ENCODE results near the gene ZNF30.

- TF ChIP-seq, protein P1, sequence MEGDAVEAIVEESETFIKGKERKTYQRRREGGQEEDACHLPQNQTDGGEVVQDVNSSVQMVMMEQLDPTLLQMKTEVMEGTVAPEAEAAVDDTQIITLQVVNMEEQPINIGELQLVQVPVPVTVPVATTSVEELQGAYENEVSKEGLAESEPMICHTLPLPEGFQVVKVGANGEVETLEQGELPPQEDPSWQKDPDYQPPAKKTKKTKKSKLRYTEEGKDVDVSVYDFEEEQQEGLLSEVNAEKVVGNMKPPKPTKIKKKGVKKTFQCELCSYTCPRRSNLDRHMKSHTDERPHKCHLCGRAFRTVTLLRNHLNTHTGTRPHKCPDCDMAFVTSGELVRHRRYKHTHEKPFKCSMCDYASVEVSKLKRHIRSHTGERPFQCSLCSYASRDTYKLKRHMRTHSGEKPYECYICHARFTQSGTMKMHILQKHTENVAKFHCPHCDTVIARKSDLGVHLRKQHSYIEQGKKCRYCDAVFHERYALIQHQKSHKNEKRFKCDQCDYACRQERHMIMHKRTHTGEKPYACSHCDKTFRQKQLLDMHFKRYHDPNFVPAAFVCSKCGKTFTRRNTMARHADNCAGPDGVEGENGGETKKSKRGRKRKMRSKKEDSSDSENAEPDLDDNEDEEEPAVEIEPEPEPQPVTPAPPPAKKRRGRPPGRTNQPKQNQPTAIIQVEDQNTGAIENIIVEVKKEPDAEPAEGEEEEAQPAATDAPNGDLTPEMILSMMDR (conservative IDR thresholded peaks at IDR 0.05; ENCODE audit: low read depth, low read length) = no peak
- TF ChIP-seq ELK1 (IDR thresholded peaks at IDR 0.05; ENCODE audit: borderline replicate concordance, low read depth, low read length) (no peak), RCOR1 (IDR thresholded peaks at IDR 0.05; ENCODE audit: insufficient replicate concordance, low read length) (no peak), CEBPB (IDR thresholded peaks at IDR 0.05; ENCODE audit: low read depth, low read length) (no peak), RAD21 (IDR thresholded peaks at IDR 0.05; ENCODE audit: low read length) (no peak), FOS (IDR thresholded peaks at IDR 0.05; ENCODE audit: low read depth, low read length) (no peak), NFE2L2 (IDR thresholded peaks at IDR 0.05; ENCODE audit: low read depth, low read length) (no peak), USF2 (IDR thresholded peaks at IDR 0.05; ENCODE audit: low read depth, low read length) (no peak), POLR2A (IDR thresholded peaks at IDR 0.05; ENCODE audit: low read depth, low read length) (no peak), CHD1 (IDR thresholded peaks at IDR 0.05; ENCODE audit: low read depth, low read length) (no peak)
Observed at GRCh38 chr19:34904664-34905527, 21.8 kb upstream of the ZNF30 start.
